NT2/D1 (cell line): ENCODE results near the gene DDAH1.

Source experiments
- SUZ12 ChIP-seq: IDR thresholded peaks from 2 replicates; pipeline ENCODE4 v1.6.1; 2011; ENCODE audit not compliant: insufficient read length, insufficient read depth; ENCODE audit errors: extremely low read depth
- YY1 ChIP-seq: IDR thresholded peaks from 2 replicates; pipeline ENCODE4 v1.6.1; 2011; ENCODE audit not compliant: insufficient read length, insufficient read depth
- ZNF274 ChIP-seq: IDR thresholded peaks from 2 replicates; pipeline ENCODE4 v1.6.1; 2011; ENCODE audit warnings: mild to moderate bottlenecking, low read depth, low read length

- TF ChIP-seq YY1 = no peak
- TF ChIP-seq SUZ12 = no peak
- no peak for TF ChIP-seq ZNF274
Measured at GRCh38 chr1:85404408-85404807, 60.6 kb downstream of the DDAH1 start.
